AG09319 (cell line): ENCODE measurements around the gene ZNF697.
"Not testable (repeated sequence)": the region's sequence is repeated elsewhere in the genome, so short reads cannot be mapped to it uniquely, and the experiment has no call there.

Source experiments
- DNase-seq: peaks from one replicate; pipeline ENCODE4 v3.0.0-alpha.2; 2010; ENCODE audit warnings: low read depth; ENCODE audit errors: extremely low read depth
- TF ChIP-seq, protein P1 (sequence below): IDR thresholded peaks from 2 replicates; pipeline ENCODE4 v1.5.1; 2011; ENCODE audit warnings: low read depth, mild to moderate bottlenecking, inconsistent platforms, low read length, moderate library complexity

Gene ZNF697

DNA sequence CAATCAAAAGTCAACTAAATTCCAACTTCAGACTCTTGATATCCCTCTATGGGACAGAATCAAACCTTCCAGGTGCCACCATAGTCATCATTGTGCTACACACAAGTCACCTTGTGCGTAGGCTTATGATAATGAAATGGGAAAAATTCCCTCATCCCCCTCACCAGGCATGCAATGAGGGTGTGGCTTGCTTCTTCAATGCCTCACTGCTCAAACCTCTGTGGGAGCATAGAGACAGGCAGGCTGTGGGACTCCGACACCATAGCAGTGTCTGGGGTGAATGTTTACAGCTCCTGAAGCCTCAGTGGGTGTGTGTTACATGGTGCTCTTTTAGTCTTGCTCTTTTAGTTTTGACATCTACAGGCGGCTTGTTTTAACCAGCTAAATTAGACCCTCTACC is 42.4 kb downstream of the ZNF697 start:
- TF ChIP-seq, protein P1, sequence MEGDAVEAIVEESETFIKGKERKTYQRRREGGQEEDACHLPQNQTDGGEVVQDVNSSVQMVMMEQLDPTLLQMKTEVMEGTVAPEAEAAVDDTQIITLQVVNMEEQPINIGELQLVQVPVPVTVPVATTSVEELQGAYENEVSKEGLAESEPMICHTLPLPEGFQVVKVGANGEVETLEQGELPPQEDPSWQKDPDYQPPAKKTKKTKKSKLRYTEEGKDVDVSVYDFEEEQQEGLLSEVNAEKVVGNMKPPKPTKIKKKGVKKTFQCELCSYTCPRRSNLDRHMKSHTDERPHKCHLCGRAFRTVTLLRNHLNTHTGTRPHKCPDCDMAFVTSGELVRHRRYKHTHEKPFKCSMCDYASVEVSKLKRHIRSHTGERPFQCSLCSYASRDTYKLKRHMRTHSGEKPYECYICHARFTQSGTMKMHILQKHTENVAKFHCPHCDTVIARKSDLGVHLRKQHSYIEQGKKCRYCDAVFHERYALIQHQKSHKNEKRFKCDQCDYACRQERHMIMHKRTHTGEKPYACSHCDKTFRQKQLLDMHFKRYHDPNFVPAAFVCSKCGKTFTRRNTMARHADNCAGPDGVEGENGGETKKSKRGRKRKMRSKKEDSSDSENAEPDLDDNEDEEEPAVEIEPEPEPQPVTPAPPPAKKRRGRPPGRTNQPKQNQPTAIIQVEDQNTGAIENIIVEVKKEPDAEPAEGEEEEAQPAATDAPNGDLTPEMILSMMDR, result no peak
- DNase-seq, result no peak

DNA sequence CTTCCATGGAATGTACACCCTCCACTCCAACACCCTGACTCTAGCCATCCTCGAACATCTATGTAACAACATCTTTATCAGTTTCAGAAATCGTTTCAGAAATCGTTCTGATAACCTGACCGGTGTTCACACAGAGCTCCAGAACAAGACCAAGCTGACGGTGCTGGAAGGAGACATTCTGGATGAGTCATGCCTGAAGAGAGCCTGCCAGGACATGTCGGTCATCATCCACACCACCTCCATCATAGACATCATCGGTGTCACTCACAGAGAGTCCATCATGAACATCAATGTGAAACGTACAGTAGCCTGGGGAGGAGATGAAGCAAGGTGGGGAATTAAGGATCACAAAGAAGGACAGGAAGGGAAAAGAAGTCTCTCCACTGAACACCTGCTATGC is 43.0 kb downstream of the ZNF697 start:
- not testable (repeated sequence) for DNase-seq

DNA sequence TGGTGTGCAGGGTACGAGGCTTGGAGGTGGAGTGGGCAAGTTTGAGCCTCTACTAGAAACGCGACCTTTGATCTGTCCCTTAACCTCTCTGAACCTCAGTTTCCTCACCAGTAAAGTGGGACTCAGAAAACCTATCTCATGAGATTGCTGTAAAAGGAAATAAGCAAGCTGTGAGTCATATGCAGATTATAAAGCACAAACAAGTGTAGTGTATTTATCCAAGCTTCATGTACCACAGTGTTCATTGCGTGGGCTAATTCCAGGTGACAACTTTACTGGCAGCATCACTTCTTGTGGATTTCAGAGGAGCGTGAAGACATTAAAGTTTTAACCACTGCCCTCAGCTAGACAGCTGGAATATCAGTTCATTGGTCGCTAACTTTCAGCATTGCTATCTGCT is 44.4 kb downstream of the ZNF697 start:
- TF ChIP-seq, protein P1, result no peak
- DNase-seq, result no peak

DNA sequence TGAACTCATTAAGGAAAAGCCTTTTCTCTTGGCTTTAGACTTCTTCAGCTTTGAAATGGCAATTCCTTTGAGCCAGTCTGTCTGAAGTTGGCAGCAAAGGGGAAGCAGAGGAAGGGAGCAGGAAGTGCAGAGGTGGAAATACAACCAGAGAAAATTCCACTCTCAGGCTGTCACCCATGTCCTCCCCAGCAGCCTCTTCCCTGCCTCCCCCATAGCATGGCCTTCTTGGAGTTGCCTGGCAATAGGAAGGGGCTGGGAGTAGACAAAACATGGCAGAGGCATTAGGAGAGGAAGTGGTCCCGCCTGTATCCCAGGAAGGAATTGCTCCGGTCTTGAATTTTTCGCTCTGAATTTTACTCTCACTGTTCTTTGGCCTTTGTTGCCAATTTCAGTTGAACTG is 44.8 kb downstream of the ZNF697 start:
- DNase-seq, result not testable (repeated sequence)

- not testable (repeated sequence) for DNase-seq
Measured at GRCh38 chr1:119602789-119603188, 45.3 kb downstream of the ZNF697 start.

DNA sequence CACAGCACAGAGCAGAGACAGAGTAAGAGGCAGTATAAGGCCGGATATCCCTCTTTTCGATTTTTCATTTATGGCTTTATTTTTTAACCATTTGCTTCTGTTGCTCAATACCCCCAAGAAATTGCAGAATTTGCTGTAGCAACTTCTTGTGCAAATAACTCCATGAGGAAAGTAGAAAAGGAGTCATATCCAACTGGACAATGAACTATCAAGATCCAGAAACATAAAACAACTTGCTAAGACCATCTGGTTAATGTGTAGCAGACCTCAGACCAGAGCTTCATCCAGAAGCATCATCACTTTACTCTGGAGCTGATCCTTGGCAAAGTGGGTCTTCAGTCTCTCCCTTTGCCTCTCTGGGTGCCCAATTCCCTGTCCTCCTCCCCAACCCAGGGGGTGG is 45.9 kb downstream of the ZNF697 start:
- no peak for DNase-seq
- TF ChIP-seq, protein P1, result no peak

DNA sequence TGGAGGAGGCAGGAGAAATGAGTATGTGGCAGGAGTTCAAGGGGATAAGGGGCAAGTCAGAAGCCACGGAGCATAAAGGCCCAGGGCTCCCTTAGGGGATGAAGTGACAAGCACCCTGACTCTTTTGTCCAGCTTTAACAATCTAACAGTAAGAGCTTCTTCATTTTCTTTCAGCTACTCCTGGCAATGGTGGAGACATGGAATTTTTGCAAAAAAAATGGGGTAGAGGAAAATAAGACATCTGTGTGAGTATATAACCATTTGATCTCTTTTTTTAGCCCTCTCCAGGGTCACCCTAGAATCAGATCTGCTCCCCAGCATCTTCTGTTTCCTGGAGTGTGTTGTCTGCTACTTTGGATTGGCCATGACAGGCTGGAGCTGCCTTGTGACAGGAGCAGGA is 47.1 kb downstream of the ZNF697 start:
- TF ChIP-seq, protein P1, result no peak

GRCh38 chr1:119600561-119600960 is 47.5 kb downstream of the ZNF697 start:
- TF ChIP-seq, protein P1, result no peak
- no peak for DNase-seq

More for the DNA sequence above, 47.1 kb downstream of the ZNF697 start:
- DNase-seq, result no peak

- TF ChIP-seq, protein P1, result no peak
- DNase-seq, result no peak
Measured at GRCh38 chr1:119595606-119596005, 52.5 kb downstream of the ZNF697 start.
